GM12875 (cell line): ENCODE measurements around the gene MDH1B.

Source experiments
- H3K4me3 ChIP-seq: one replicate; pipeline ENCODE4 v1.5.1; 2011; ENCODE audit warnings: low read depth, low read length, control low read depth
- CTCF ChIP-seq: IDR thresholded peaks from 2 replicates; pipeline ENCODE4 v1.5.1; 2011; ENCODE audit warnings: low read depth, mild to moderate bottlenecking, control low read depth, inconsistent platforms, low read length, moderate library complexity, borderline replicate concordance; ENCODE audit not compliant: insufficient read depth

MDH1B gene

GRCh38 chr2:206764673-206765241 is 371 bp downstream of the MDH1B start:
- peak overlapping the region; percentile 72 for H3K4me3 ChIP-seq
- no peak for TF ChIP-seq CTCF

GRCh38 chr2:206756816-206757215 is 8.3 kb downstream of the MDH1B start:
- TF ChIP-seq CTCF, result no peak

GRCh38 chr2:206740800-206741199 is 24.3 kb downstream of the MDH1B start:
- no peak for TF ChIP-seq CTCF
- H3K4me3 ChIP-seq, result no peak overlapping the region

More at GRCh38 chr2:206756816-206757215, 8.3 kb downstream of the MDH1B start:
- no peak overlapping the region for H3K4me3 ChIP-seq

- no peak overlapping the region for H3K4me3 ChIP-seq
- TF ChIP-seq CTCF, result no peak
Observed at GRCh38 chr2:206739271-206739670, 25.9 kb downstream of the MDH1B start.

- TF ChIP-seq CTCF, result no peak
- no peak overlapping the region for H3K4me3 ChIP-seq
Observed at GRCh38 chr2:206736935-206737334, 28.2 kb downstream of the MDH1B start.

DNA sequence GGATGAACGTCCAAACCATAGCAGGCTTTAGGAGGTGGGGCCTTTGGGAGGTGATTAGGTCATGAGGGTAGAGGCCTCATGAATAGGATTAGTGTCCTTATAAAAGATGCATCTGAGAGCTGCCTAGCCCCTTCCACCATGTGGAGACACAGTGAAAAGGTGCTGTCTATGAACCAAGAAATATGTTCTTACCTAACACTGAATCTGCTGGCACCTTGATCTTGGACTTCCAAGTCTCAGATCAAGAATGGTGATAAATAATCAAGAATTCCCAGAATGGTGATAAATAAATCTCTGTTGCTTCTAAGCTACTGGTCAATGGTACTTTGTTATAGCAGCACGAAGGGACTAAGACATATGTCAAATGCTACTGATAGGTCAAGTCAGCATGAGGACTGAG is 31.8 kb downstream of the MDH1B start:
- H3K4me3 ChIP-seq, result no peak overlapping the region
- TF ChIP-seq CTCF, result no peak
